ENCODE data around the gene CTBP1.

The CTBP1 gene

GRCh38 chr4:1193206-1194009 is 55.5 kb downstream of the CTBP1 start:
- DNase-seq, result no peak

DNA sequence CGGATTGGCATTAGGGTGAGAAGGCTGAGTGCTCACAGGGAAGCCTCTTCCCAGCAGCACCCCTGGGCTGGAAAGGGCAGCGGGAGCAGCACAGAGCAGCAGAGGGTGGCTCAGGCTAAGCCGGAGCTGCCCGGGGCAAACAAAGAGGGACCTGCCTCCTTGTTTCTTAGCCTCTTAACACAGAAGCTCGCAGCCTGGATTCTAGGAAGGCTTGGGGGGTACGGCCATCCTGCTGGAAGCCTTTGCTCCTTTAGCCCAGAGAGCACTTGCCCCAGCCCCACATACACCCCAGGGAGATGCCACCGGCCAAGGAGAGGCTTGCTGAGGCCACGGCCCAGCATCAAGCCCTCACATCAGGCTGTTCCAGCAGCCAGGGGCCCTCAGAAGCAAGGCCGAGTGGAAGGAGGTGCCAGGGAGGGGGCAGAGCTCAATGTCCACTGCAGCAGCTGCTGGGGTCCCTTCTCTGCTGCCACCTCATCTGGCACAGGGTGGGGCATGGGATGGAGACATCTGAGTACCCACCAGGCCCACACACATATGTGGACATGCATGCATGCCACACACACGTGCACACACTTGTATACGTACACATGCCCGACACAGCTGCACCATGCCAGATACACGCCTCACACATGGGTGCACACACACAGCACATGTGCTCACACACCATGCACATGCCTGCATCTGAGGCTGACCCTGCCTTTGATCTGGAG is 56.3 kb downstream of the CTBP1 start:
- no peak for DNase-seq

DNA sequence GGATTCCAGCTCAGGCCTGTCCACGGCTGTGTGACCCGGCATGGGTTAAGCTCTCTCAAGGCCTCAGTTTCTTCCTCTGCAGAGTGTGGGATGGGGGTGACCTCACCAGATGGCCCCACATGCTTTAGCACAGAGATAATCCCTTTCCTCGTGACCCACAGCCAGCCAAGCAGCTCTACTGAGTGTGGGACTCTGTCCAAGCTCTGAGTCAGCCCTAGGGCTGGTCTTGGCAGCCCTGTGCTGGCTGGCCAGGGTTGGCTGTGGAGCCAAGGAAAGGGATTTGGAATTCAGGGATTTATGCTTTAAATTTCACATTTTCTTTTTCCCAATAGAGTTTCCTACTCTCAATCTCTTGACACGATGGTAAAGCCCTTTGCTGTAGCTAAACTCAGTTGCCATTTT is 56.8 kb downstream of the CTBP1 start:
- no peak for DNase-seq

DNA sequence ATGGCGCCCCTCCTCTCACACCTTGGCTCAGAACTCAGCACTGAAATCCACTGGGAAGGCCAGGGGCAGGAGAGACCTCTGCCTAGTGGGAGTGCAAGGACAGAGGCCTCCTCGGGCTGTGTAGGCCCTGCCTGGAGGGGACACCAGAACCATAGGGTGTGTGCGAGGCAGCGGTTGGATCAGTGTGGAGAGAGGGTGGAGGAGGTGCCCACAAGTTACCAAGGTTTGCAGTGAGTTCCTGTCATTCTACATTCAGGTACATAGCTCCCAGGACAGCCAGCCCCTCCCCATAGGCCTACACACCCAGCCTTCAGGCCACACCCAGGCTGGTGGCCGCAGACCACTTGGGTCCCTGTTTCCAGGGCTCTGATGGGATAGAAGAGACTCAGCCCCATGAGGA is 57.3 kb downstream of the CTBP1 start:
- DNase-seq, result no peak

GRCh38 chr4:1187182-1187581 is 61.7 kb downstream of the CTBP1 start:
- peak; percentile 73 for DNase-seq

DNA sequence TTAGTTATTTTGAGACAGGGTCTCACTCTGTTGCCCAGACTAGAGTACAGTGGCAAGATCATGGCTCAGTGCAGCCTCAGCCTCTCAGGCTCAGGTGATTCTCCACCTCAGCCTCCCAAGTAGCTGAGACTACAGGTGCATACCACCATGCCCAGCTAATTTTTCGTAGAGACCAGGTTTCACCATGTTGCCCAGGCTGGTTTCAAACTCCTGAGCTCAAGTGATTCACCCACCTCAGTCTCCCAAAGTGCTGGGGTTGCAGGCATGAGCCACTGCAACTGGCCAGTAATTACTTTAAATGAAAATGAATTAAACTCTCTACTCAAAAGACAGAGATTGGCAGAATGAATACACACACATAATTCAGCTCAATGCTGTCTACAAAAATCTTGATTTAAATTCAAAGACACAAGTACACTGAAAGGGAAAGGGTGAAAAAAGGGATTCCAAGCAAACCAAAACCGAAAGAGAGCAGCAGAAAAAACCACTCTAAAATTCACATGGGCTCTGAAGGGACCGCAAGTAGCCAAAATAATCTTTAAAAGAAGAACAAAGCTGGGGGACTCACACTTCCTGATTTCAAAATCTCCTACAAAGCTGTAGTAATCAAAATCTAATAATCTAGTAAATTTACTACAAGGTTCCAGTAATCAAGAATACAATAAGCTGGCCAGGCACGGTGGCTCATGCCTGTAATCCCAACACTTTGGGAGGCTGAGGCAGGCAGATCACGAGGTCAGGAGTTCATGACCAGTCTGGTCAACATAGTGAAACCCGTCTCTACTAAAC is 64.8 kb downstream of the CTBP1 start:
- peak; percentile 36 for DNase-seq

GRCh38 chr4:1182313-1182712 is 66.6 kb downstream of the CTBP1 start:
- no peak for DNase-seq

GRCh38 chr4:1180663-1181062 is 68.3 kb downstream of the CTBP1 start:
- no peak for DNase-seq

- no peak for DNase-seq
These were observed 69.0 kb downstream of the CTBP1 start for GRCh38 chr4:1179976-1180375.

DNA sequence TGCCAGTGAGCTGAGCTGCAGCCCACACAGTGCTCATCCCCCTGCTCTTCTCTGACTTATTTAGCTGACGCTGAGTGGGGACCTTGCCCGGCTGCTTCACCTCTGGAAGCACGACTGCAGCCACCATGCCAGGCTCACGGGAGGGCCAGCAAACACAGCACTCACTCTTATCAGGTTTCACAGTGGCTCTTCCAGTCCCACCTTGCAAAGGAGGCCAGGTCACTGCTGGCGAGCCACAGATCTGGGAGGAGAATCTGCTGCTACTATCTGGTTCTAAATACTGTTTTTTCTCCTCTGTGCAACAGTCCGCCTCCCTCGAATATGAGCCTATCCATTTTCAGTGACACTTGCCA is 69.9 kb downstream of the CTBP1 start:
- no peak for DNase-seq

DNA sequence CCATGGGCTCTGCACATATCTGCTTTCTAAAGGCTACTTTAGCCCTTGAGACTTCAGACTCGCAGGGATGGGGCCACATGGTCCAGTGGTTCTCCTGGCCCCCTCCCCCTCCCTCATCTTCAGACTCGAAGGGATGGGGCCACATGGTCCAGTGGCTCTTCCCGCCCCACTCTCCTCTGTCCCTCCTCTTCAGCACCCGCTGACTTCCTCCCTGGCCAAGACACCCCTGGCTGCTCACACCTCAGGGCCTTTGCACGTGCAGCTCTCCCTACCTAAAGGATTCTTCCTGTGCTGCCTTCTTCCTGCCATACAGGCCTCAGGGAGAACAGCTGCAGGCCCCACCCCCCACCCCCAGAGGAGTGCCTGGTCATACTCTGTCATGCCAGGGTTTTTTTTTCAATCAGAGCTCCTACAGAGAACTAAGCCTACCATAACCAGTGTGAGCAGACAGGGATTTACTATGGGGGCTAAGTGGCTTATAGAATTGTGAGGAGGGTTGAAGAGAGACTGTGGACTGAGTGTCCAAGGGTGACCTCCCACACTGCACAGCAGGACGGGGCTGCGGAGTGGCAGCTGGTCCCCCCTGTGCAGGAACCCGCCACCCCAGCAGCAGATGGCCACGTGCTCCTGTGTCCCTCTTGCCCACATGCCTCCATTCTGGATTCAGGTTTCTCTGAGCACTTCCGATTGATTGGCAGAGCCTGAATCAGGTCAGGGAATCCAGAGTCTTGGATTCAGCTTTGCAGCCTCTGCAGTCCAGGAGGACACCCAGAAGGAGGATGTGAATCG is 70.4 kb downstream of the CTBP1 start:
- DNase-seq, result no peak

- peak; percentile 76 for DNase-seq
These were observed 71.4 kb downstream of the CTBP1 start for GRCh38 chr4:1177274-1178141.

DNA sequence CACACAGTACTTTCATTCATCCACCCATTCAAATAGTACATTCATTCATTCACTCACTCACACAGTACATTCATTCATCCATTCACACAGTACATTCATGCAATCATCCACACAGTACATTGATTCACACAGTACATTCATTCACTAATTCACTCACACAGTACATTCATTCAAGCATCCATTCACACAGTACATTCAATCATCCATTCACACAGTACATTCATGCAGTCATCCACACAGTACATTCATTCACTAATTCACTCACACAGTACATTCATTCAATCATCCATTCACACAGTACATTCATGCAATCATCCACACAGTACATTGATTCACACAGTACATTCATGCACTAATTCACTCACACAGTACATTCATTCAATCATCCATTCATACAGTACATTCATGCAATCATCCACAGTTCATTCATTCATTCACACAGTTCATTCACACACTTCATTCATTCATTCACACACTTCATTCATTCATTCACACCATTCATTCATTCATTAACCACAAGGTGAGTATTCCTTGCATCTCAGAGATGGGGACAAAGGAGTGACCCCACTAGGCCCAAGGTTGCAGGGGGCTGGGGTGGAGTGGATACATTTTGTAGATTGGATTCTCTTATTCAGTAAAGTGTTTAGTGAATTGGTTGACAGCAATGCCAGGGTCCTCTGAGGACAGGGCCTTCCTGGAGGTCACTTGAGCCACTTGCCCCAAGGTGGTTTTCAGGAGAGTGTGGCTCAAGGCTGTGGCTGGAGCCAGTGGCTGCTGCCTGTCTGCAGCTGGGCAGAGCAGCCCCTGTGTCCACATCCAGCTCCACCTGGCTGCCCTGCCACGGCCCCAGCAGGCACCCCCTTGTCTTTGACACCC is 72.3 kb downstream of the CTBP1 start:
- DNase-seq, result no peak

- DNase-seq, result no peak
These were observed 73.2 kb downstream of the CTBP1 start for GRCh38 chr4:1175635-1176229.

- no peak for DNase-seq
These were observed 73.8 kb downstream of the CTBP1 start for GRCh38 chr4:1174941-1175634.

DNA sequence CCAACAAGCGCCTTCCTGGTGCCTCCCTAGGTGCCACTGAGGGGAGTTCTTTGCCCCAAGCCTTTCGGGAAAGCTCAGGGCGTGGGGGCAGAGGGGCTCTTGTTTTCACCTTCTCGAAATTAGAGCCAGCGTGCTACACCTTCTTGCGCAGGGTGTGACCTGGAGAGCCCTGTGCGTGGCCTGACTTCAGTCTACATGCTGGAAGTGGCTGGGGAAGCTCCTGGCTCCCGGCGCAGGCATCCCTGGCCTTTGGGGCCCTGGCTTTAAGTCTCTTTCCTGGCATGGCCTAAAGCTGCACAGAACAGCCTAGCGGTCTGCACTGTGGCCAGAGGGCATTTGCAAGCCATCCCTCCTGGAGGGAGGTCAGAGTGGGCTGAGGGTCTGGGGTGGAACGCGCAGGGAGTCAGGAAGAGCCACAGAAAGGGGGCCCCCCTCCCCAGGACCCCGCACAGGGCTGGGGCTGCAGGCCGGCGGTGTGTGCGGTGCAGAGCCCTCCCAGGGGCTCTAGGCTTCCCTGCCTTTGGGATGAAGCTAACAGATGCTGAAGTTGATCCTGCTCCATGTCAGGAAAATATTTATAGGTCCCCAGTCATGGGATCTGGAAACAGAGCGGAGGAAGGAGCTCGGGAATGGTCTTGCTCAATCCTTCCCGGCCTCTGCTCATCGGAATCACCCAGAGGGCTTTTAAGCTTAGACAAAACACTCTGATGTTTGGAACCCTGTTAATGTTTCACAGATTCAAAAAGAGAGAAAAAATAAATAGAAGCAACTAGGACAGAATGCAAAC is 75.8 kb downstream of the CTBP1 start:
- no peak for DNase-seq

DNA sequence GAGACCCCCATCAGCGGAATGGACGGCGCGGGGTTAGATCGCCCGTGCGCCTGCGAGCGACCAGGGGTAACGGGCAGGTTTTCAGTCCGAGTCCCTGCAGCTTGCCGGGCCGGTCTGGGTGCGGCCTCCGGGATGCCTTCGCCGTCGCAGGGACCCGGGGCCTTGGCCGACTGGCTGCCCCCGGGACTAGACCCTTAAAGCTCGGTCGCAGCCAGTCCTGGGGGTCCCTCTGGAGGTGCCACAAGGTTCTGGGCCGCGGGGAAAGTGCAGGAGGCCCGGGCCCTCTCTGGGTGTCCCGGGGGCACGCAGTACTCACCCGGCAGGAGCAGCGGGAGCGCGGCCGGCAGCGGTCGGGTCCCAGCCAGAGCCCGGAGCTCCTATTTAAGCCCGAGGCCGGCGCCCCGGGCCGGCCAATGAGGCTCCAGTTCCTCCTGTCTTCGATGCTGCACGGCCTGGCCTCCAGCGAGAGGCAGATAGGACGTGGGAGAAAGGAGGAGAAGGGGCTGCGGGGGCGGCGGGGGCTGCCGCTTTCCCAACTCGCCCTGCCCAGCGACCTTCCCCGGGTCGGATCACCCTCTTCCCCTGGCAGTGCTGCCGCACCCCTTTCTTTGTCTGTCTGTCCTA is 76.6 kb downstream of the CTBP1 start, which contains the start of gene SPON2:
Gene SPON2 (minus strand): TSS at position 356 of the 624 bp plus-strand sequence.
- no peak for DNase-seq

Measured in CD4-positive, alpha-beta T cell treated with Interleukin-4 for 4 hours (primary cell).